ENCODE data around the gene SLN.

Gene SLN

DNA sequence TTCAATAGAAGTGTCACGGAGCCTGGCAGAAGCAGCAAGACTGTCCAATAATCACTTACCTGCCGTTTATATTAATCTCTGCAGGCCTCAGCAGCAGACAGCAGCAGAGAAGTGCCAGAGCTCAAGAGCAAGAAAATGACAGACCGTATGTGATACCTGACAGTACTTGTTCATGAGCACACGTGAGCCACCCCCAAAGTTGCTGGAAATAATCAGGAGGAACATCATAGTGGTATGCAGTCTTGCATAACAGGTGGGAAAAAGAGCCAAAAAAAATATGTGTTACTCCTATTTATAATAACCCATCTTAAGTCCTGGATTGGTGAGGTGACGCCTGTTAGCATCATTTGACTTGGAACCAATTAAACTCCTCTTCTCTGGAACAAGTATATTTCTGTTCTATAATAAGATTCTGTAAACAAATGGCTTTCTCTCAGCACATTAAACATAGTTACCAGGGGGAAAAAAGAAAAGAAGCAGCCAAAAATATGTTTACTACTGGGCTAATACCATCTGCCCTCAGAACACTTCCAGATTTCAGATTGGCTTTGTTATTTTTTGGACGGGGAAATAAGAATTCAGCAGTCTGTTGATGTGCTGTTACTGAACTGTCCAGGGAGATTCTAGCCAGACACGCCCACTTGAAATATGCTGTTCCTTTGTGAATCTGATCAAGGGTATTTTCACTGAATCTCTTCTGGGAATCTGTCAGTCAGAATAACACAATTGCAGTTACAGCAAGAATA, 7.9 kb upstream of the SLN start:
- no peak for DNase-seq (ENCODE audit: low spot score)

DNA sequence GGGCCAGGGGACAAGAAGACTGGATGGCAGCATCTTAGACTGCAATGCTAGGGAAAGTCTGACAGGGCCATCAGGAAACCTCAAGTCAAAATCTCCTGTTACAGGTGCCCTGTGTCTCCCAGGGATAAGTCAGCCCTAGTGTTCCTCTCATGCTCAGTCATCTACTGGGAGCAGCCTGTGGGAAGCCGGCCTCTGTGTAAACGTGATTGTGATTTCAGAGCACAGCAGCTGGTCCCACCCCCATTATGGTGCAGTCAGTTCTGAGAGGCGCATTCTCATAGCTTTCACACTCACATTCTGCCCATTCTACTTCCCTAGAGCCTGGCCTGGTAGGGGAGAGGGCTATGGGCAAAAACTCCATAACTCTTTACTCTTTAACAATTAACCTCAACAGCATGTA, 7.2 kb upstream of the SLN start:
- no peak for DNase-seq (ENCODE audit: low spot score)

DNA sequence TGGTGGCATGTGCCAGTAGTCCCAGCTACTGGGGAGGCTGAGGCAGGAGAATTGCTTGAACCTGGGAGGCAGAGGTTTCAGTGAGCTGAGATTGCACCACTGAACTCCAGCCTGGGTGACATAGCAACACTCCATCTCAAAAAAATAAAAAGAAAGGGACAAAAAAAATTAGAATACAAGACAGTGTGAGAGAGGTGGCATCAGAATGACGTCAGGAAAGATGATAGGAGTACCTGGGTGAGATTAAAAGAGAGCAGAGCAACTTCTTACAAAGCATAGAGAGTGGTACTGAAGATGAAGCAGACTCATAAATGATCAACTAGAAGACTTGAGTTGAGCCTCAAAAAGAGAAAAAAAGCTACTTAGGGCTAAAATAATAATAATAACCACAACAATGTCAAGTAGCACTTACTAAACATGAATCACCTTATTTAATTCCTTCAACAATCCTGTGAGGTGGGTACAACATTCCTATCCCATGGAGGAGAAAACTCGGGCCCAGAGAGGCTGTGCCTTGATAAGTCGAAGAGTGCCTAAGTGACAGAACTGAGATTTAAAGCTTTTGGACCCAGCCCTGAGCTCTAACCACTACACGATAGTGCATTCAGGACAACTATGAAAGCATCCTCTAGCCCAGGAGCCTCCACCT, 5.2 kb upstream of the SLN start:
- no peak for DNase-seq (ENCODE audit: low spot score)

DNA sequence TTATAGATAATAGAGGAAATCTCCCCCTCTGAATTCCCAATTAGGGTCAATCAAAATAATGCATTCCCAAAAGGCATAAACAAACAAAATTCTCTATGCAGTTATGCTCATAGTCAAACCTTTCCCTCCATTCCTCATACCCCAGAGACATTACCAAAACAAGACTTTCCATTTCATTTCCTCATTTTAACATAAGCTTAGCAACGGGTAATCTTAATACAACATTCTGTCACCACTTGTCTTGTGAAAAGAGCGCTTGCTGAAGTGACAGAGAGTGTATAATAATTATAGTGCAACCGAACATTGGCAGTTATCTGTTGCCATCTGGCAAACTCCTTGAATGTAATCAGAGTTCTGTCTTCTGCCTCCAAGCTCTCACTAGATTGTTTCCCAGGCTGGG, 1.2 kb upstream of the SLN start:
- DNase-seq (ENCODE audit: low spot score): no peak

GRCh38 chr11:107710301-107710700, 1.6 kb downstream of the SLN start:
- no peak for DNase-seq (ENCODE audit: low spot score)

DNA sequence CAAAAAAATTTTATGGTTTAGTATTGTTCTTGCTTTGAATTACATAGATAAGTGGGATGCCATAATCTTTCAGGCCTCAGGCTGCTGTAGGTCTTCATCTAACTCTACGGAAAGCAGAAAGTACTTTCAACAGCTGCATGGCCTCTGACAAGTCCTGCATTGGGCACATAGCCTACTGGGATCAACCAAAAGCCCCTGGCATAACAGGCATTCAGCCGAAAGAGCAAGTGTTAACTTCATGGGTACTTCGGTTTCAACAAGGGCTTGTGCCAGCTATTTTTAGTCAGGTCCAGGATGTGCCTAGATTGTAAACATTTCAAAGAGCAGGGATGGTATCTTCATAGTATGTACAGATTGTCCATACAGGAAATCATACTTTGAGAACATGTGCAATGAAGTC, 3.1 kb downstream of the SLN start:
- no peak for DNase-seq (ENCODE audit: low spot score)

GRCh38 chr11:107707807-107708206, 4.0 kb downstream of the SLN start:
- no peak for DNase-seq (ENCODE audit: low spot score)

- no peak for DNase-seq (ENCODE audit: low spot score)
Measured at GRCh38 chr11:107707215-107707671, 4.6 kb downstream of the SLN start.

- DNase-seq (ENCODE audit: low spot score): no peak
Measured at GRCh38 chr11:107706531-107706930, 5.3 kb downstream of the SLN start.

GRCh38 chr11:107705027-107705426, 6.8 kb downstream of the SLN start:
- no peak for DNase-seq (ENCODE audit: low spot score)

- DNase-seq (ENCODE audit: low spot score): no peak
Measured at GRCh38 chr11:107704451-107704850, 7.4 kb downstream of the SLN start.

DNA sequence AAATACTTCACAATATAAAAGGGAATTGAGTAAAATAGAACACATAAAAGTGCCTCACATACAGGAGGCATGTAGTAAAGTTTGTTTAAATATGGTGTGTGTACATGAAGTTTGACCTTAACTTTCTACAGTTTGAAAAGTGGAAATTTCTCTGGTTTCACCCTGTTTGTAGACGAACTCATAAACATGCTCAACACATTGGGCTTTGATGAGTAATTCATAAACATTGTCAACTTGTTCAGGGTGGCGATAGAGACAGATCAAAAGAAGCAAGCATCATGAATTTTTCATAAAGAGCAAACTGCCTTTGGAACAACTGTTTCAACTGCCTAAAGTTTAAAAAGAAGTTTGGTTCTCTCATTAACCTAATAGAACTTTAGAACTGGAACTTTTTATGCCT, 9.1 kb downstream of the SLN start:
- DNase-seq (ENCODE audit: low spot score): no peak

DNA sequence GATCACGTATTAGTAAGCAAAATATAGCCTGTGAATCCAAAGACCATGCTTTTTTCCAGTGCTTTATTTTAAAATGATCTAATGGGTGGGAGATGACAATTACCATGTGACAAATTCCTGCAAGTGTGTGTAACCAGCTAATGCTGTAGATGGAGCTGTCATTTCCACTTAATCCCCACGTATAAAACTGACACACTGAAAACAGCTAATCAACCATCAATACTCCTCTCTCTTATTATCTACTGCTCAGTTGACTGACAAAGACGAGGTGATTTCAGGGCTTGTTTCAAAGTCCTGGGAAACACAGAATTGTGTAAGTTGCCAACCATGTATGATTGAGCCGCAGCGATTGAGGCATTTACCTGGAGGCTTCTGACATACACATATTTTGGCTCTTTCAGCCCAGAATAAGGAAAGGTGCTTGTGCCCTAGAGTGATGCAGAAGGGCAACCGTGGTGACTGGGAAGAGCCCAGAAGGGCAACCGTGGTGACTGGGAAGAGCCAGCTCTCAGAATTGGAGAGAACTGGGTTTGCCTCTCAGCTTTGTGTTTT, 9.7 kb downstream of the SLN start:
- DNase-seq (ENCODE audit: low spot score): no peak

- no peak for DNase-seq (ENCODE audit: low spot score)
Measured at GRCh38 chr11:107699371-107700285, 12.2 kb downstream of the SLN start.

GRCh38 chr11:107697291-107697690, 14.6 kb downstream of the SLN start:
- DNase-seq (ENCODE audit: low spot score): no peak

DNA sequence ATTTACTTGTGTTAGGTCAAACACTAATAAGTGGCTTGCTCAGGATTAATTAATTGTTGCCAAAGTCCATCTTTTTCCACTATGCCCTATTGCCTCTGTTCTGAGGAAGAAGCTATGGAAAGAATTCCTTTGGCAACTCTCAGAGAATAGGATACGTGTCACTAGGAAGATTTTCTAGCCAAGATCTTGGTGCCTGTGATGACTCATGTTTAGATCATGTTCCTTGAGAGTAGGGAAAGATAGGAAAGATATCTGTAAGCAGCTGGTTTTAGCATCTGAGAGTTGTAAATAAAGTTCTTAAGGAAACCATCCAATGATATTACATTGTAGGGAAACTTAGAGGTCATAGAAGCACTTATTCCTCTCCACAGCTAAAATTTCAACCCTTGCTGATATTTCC, 15.7 kb downstream of the SLN start:
- DNase-seq (ENCODE audit: low spot score): no peak

DNA sequence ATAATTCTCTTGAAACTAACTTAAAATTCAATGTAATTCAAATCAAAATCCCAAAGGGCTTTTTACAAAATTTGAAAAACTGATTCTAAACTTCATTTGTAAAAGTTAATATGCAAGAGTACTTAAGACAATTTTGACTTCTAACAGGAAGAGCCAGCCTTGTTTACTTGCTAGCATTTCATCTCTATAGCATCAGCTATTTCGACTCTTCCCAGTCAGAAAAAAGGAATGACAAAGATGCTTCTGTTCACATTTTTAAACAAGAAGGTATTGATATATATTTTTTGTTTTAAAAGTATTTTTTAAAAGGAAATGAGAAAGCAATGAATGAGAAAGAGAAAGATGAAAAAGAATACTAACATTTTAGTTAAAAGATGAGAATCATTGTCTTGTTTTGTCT, 16.4 kb downstream of the SLN start:
- DNase-seq (ENCODE audit: low spot score): no peak

DNA sequence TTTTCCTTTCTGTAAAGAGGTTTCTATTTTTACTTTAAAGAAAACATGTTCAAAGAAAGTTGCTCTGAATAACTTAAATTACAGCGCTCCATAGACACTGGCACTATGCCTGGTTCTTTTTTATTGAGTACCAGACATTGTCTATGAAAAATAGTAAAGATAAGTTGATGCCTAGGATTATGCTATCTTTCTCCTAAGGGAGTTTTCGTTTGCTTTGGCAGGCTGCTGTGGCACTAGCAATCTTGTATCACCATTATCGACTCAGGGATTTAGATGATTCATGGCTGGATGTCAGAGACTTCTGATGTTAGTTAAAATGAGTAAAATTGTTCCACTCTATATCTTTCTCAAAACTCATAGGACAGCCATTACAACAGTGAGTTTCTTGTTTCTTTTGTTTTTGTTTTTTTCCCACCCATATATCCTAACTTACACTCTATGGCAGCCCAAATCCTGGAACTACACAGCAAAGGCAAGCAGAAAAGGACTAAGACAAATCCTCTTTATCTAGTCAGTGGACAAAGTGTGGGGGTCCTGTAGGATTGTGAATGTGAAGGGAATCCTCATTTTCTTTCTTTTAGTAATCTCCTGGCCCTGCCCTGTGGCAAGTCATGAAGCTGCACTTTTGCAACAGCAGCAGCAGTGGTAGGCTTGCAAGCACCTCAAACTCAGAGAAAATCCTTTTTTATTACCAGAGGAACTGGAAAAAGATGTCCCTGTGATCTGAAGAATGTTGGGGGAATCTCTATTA, 20.7 kb downstream of the SLN start:
- DNase-seq (ENCODE audit: low spot score): no peak

GRCh38 chr11:107689317-107690202, 22.3 kb downstream of the SLN start:
- DNase-seq (ENCODE audit: low spot score): no peak

- no peak for DNase-seq (ENCODE audit: low spot score)
Measured at GRCh38 chr11:107688322-107688918, 23.4 kb downstream of the SLN start.

Data from left forelimb (tissue), 1 donor.